Measurements from ENCODE around the gene XPO4.

DNA sequence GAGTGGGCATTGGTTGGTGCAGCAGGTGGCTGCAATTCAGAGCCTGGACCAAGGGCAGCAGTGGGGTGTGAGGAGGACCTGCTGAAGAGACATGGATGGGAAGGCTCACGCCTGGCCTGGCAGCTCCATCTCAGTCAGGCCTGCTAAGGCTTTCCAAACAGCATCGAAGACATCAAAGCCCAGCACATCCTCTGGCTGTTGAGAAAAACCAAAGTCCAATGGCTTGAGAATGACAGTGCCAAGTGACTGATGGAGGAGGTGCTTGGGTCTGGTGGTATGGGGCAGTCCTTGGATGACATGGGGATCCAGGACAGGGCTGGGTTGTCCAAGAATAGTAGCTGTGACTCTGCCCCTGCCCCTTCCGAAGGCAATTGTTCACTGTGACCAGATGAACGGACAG lies 19.0 kb upstream of the XPO4 start:
- TF ChIP-seq POLR2A (IDR thresholded peaks at IDR 0.05; ENCODE audit: low read length) (no peak), GATA1 (IDR thresholded peaks at IDR 0.05; ENCODE audit: low read depth, low read length) (no peak)

Data from erythroblast (primary cell).